ENCODE data around the gene HRAS. TPM values are rescaled to one million over a fixed set of nuclear protein-coding genes. Genes with fewer than 3 reads are reported as not detected.

The HRAS gene
- polyA plus RNA-seq, 1 of the 3 experiments (the other 2 are of a cell fraction) = 217 TPM

DNA sequence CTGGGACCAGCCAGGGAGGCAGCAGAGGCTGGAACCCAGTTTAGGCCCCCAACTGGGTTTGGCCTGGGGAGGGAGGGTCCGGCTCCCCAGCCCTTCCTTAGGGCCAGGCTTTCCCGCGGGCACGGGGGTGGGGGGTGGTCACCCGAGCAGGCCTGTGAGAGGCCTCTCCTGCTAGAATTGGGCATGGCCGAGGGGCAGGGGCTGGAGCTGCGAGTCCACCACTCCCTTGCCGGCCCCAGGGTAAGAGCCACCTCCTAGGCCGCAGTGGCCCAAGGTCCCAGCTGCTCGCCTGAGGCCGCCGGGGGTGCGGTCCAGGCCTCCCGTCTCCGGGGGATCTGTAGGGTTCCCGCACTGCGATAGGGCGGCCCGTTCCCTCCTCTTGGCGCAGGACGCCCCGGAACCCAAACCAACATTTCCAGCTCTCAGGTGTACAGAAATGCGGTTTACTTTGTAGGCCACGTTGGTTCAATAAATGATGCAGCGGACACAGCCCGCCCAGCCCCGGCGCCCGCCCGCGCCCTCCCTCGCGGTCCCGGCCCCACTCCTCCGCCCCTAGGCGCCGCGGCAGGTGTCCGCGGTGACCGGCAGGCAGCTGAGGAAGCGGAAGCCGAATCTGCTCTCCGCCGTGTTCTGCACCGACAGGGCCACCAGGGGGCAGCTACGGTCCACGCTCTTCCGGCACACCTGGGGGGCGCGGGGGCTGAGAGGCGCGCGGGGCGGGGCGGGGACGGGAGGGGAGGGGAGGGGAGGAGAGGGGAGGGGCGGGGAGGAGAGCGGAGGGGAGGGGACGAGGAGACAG is 19.3 kb upstream of the HRAS start:
- no peak overlapping the region for H3K9ac ChIP-seq
- H3K79me2 ChIP-seq (ENCODE audit: insufficient read depth) = no peaks in the 10 kb centered on the region
- 3% methylated on average over 27 of the region's 60 CpGs for WGBS (ENCODE audit: low lambda C conversion rate)
- H3K27ac ChIP-seq (ENCODE audit: low read depth in 2 of 2, low read length in 1 of 2) = no peak overlapping the region
- no peaks in the 10 kb centered on the region for H3F3A ChIP-seq (replicated peaks; ENCODE audit: insufficient read depth)
- CTCF ChIA-PET = interaction anchor here (0.6 to 3.6 kb wide), 40 partner anchors 9 to 832 kb away, joined by 3 to 41 read pairs (median 4); no protein-coding TSS in a partner anchor
- POLR2A ChIA-PET = interaction anchor here (0.8 to 1.0 kb wide), 2 partner anchors 14 to 19 kb away, joined by 4 to 6 read pairs; no protein-coding TSS in a partner anchor
- no peaks in the 10 kb centered on the region for H3K36me3 ChIP-seq (replicated peaks in 1 of 2; ENCODE audit: control insufficient read depth in 1 of 2, insufficient read depth in 2 of 2, low read length in 1 of 2)
- H3K4me3 ChIP-seq (ENCODE audit: low read depth in 2 of 2, low read length in 1 of 2) = peak overlapping the region in 1 of 2 experiments; percentile 53; a peak in 2 of 4 replicates
- H3K27me3 ChIP-seq (ENCODE audit: insufficient read depth) = peaks cover 11% of the 10 kb centered on the region
- H3K4me2 ChIP-seq = peak overlapping the region; percentile 72; the same call in 1 of the 2 replicates
- no peak overlapping the region for H2AFZ ChIP-seq (ENCODE audit: low read depth)
- TF ChIP-seq GATA2 (CRISPR knock-in tag; IDR thresholded peaks at IDR 0.05) = no peak
- TF ChIP-seq SMC3 (IDR thresholded peaks at IDR 0.05; ENCODE audit: low read depth, low read length) = peak; percentile 45; the same call in 1 of the 2 replicates
- TF ChIP-seq, protein P1, sequence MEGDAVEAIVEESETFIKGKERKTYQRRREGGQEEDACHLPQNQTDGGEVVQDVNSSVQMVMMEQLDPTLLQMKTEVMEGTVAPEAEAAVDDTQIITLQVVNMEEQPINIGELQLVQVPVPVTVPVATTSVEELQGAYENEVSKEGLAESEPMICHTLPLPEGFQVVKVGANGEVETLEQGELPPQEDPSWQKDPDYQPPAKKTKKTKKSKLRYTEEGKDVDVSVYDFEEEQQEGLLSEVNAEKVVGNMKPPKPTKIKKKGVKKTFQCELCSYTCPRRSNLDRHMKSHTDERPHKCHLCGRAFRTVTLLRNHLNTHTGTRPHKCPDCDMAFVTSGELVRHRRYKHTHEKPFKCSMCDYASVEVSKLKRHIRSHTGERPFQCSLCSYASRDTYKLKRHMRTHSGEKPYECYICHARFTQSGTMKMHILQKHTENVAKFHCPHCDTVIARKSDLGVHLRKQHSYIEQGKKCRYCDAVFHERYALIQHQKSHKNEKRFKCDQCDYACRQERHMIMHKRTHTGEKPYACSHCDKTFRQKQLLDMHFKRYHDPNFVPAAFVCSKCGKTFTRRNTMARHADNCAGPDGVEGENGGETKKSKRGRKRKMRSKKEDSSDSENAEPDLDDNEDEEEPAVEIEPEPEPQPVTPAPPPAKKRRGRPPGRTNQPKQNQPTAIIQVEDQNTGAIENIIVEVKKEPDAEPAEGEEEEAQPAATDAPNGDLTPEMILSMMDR (IDR thresholded peaks at IDR 0.05) = peak; percentile 43
- TF ChIP-seq RAD21 (IDR thresholded peaks at IDR 0.05; ENCODE audit: low read length) = peak; percentile 63
- H3K9me3 ChIP-seq = no peaks in the 10 kb centered on the region
- H3K9me2 ChIP-seq = no peaks in the 10 kb centered on the region
- peak; percentile 92 for DNase-seq
- no peaks in the 10 kb centered on the region for H4K20me1 ChIP-seq (ENCODE audit: insufficient read depth)
- H3K4me1 ChIP-seq (ENCODE audit: control insufficient read depth in 1 of 2, insufficient read depth in 2 of 2, low read depth in 1 of 2, low read length in 1 of 2) = peaks cover 0 to 19% of the 10 kb centered on the region in 2 experiments; a peak in 1 of 4 replicates

DNA sequence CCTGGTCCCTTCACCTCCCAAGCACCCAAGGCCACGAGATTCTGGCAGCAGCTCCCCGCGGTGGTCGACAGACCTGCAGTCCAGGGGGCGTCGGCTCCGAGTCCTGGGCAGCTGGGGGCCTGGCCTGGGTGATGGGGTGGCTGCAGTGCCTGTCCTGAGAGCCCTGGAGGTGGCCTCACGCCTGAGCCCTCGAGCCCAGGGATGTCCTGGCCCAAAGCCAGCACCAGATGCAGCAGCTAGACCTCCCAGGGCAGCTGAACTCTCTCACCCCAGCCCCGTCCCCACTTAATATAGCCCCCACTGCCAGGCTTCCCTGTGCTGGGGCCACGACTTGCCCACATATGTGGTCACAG is 18.6 kb upstream of the HRAS start:
- Histone ChIP-seq H3K4me2 (no peak overlapping the region), H2AFZ (ENCODE audit: low read depth) (no peak overlapping the region), H3K4me1 (ENCODE audit: control insufficient read depth in 1 of 2, insufficient read depth in 2 of 2, low read depth in 1 of 2, low read length in 1 of 2) (peaks cover 0 to 19% of the 10 kb centered on the region in 2 experiments; a peak in 1 of 4 replicates), H3K9me3 (no peaks in the 10 kb centered on the region), H3K36me3 (replicated peaks in 1 of 2; ENCODE audit: control insufficient read depth in 1 of 2, insufficient read depth in 2 of 2, low read length in 1 of 2) (no peaks in the 10 kb centered on the region), H3K79me2 (ENCODE audit: insufficient read depth) (no peaks in the 10 kb centered on the region), H3K9ac (no peak overlapping the region), H3K27me3 (ENCODE audit: insufficient read depth) (peaks cover 11% of the 10 kb centered on the region), H4K20me1 (ENCODE audit: insufficient read depth) (no peaks in the 10 kb centered on the region), H3K9me2 (no peaks in the 10 kb centered on the region), H3F3A (replicated peaks; ENCODE audit: insufficient read depth) (no peaks in the 10 kb centered on the region), H3K27ac (ENCODE audit: low read depth in 2 of 2, low read length in 1 of 2) (no peak overlapping the region), H3K4me3 (ENCODE audit: low read depth in 2 of 2, low read length in 1 of 2) (no peak overlapping the region)
- POLR2A ChIA-PET = no interaction called here
- 67% methylated on average over 3 of the region's 11 CpGs for WGBS (ENCODE audit: low lambda C conversion rate)
- CTCF ChIA-PET = interaction anchor here (0.9 to 3.6 kb wide), 12 partner anchors 12 to 229 kb away, joined by 3 to 41 read pairs (median 4); partner anchors contain the start of gene TMEM80
- DNase-seq = no peak
- no peak for TF ChIP-seq MEF2A (IDR thresholded peaks at IDR 0.05; ENCODE audit: borderline replicate concordance, low read depth)
- no peak for TF ChIP-seq RCOR1 (IDR thresholded peaks at IDR 0.05; ENCODE audit: low read length)
- TF ChIP-seq, protein P2, sequence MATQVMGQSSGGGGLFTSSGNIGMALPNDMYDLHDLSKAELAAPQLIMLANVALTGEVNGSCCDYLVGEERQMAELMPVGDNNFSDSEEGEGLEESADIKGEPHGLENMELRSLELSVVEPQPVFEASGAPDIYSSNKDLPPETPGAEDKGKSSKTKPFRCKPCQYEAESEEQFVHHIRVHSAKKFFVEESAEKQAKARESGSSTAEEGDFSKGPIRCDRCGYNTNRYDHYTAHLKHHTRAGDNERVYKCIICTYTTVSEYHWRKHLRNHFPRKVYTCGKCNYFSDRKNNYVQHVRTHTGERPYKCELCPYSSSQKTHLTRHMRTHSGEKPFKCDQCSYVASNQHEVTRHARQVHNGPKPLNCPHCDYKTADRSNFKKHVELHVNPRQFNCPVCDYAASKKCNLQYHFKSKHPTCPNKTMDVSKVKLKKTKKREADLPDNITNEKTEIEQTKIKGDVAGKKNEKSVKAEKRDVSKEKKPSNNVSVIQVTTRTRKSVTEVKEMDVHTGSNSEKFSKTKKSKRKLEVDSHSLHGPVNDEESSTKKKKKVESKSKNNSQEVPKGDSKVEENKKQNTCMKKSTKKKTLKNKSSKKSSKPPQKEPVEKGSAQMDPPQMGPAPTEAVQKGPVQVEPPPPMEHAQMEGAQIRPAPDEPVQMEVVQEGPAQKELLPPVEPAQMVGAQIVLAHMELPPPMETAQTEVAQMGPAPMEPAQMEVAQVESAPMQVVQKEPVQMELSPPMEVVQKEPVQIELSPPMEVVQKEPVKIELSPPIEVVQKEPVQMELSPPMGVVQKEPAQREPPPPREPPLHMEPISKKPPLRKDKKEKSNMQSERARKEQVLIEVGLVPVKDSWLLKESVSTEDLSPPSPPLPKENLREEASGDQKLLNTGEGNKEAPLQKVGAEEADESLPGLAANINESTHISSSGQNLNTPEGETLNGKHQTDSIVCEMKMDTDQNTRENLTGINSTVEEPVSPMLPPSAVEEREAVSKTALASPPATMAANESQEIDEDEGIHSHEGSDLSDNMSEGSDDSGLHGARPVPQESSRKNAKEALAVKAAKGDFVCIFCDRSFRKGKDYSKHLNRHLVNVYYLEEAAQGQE (IDR thresholded peaks at IDR 0.05; ENCODE audit: low read depth, low read length) = no peak
- TF ChIP-seq FOXM1 (IDR thresholded peaks at IDR 0.05; ENCODE audit: low read depth) = no peak
- TF ChIP-seq, protein P3, sequence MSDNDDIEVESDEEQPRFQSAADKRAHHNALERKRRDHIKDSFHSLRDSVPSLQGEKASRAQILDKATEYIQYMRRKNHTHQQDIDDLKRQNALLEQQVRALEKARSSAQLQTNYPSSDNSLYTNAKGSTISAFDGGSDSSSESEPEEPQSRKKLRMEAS (IDR thresholded peaks at IDR 0.05; ENCODE audit: low read depth) = no peak
- TF ChIP-seq, protein P4, sequence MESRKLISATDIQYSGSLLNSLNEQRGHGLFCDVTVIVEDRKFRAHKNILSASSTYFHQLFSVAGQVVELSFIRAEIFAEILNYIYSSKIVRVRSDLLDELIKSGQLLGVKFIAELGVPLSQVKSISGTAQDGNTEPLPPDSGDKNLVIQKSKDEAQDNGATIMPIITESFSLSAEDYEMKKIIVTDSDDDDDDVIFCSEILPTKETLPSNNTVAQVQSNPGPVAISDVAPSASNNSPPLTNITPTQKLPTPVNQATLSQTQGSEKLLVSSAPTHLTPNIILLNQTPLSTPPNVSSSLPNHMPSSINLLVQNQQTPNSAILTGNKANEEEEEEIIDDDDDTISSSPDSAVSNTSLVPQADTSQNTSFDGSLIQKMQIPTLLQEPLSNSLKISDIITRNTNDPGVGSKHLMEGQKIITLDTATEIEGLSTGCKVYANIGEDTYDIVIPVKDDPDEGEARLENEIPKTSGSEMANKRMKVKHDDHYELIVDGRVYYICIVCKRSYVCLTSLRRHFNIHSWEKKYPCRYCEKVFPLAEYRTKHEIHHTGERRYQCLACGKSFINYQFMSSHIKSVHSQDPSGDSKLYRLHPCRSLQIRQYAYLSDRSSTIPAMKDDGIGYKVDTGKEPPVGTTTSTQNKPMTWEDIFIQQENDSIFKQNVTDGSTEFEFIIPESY (IDR thresholded peaks at IDR 0.05; ENCODE audit: borderline replicate concordance, low read depth) = no peak
- TF ChIP-seq, protein P1 (IDR thresholded peaks at IDR 0.05) = no peak
- no peak for TF ChIP-seq ELF1 (IDR thresholded peaks at IDR 0.05)
- no peak for TF ChIP-seq EZH2phosphoT487 (IDR thresholded peaks at IDR 0.05; ENCODE audit: borderline replicate concordance, low read depth)
- TF ChIP-seq RXRA (IDR thresholded peaks at IDR 0.05; ENCODE audit: borderline replicate concordance, low read depth) = no peak
- no peak for TF ChIP-seq POLR2AphosphoS5 (IDR thresholded peaks at IDR 0.05; ENCODE audit: low read depth, low read length)
- no peak for TF ChIP-seq TEAD4 (IDR thresholded peaks at IDR 0.05; ENCODE audit: borderline replicate concordance, insufficient read depth)
